ENCODE results near the gene TYW3.

DNA sequence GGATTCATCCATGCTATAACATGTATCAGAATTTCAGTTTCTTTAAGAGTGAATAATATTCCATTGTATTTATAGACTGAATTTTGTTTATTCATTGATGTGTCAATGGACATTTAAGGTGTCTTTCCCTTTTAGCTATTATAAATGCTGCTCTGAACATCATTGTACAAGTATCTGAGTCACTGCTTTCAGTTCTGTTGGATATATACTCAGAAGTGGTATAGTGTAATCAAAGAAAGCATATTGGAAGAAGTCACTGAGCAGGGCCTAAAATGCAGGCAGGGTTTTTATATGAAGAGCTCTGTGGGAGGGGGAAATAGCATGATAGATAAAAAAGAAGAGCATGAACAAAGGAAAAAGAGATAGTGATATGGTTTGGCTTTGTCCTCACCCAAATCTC lies 22.5 kb downstream of the TYW3 start:
- TF ChIP-seq CTCF (IDR thresholded peaks at IDR 0.05) (no peak), EZH2 (IDR thresholded peaks at IDR 0.05) (no peak), EZH2phosphoT487 (IDR thresholded peaks at IDR 0.05) (no peak)
